Spleen (tissue), 7 donors: ENCODE measurements around the gene EXOC4.

Experiments used
- POLR2A ChIP-seq, 3 donors: fragments of 450-650 bp; IDR thresholded peaks; one replicate each; pipeline ENCODE4 v1.5.1; 2017; ENCODE audit warnings: antibody characterized with exemption in 3 of 3, mild to moderate bottlenecking in 1 of 3
- TF ChIP-seq, protein P1 (sequence below), 11 experiments: fragments of 200-600 bp in 7 of 11; fragments of 450-650 bp in 4 of 11; sonication (generic) in 4 of 11; IDR thresholded peaks in 8 of 11; conservative IDR thresholded peaks in 3 of 11; 1 replicate in 7 of 11; 2 replicates in 4 of 11; pipeline versions ENCODE4 v1.4.0 to v1.8.0; 2016 to 2021; ENCODE audit warnings: antibody characterized with exemption in 11 of 11, inconsistent platforms in 4 of 11, mild to moderate bottlenecking in 1 of 11
- donor health status: DM: no; HTN: no; CAD: no; lungs with moderate emphysema.
- donor health status: DM: no; HTN: no; CAD: no.
- donor health status: DM: no; HTN: no; CAD: no.

- no peak for TF ChIP-seq POLR2A (IDR thresholded peaks at IDR 0.05)
- TF ChIP-seq, protein P1, sequence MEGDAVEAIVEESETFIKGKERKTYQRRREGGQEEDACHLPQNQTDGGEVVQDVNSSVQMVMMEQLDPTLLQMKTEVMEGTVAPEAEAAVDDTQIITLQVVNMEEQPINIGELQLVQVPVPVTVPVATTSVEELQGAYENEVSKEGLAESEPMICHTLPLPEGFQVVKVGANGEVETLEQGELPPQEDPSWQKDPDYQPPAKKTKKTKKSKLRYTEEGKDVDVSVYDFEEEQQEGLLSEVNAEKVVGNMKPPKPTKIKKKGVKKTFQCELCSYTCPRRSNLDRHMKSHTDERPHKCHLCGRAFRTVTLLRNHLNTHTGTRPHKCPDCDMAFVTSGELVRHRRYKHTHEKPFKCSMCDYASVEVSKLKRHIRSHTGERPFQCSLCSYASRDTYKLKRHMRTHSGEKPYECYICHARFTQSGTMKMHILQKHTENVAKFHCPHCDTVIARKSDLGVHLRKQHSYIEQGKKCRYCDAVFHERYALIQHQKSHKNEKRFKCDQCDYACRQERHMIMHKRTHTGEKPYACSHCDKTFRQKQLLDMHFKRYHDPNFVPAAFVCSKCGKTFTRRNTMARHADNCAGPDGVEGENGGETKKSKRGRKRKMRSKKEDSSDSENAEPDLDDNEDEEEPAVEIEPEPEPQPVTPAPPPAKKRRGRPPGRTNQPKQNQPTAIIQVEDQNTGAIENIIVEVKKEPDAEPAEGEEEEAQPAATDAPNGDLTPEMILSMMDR (IDR thresholded peaks at IDR 0.05 in 8 of 11, conservative IDR thresholded peaks at IDR 0.05 in 3 of 11) = no peak
Measured at GRCh38 chr7:134018306-134018705, 765.4 kb downstream of the EXOC4 start.
